Neuronal stem cell (in vitro differentiated cells): ENCODE data around the gene MRPL52.
A peak's percentile ranks its signal among the peaks of the same experiment; 100 is the strongest.

Experiments
- DNase-seq: peaks from one replicate; pipeline ENCODE4 v3.0.0-alpha.2; 2013; ENCODE audit warnings: low spot score
- H2AFZ ChIP-seq: one replicate; pipeline ENCODE4 v1.6.1; 2013; ENCODE audit warnings: mild to moderate bottlenecking, low read length, inconsistent platforms
- H2AK5ac ChIP-seq: 2 replicates; pipeline ENCODE4 v1.6.1; 2013; ENCODE audit warnings: low read depth, mild to moderate bottlenecking, inconsistent platforms, low read length, moderate library complexity, mixed read lengths
- H2BK120ac ChIP-seq: 2 replicates; pipeline ENCODE4 v1.6.1; 2013; ENCODE audit warnings: low read depth, mild to moderate bottlenecking, inconsistent platforms, low read length, moderate library complexity, mixed read lengths
- H2BK12ac ChIP-seq: one replicate; pipeline ENCODE4 v1.6.1; 2013; ENCODE audit warnings: low read length, inconsistent platforms
- H2BK15ac ChIP-seq: 2 replicates; pipeline ENCODE4 v1.6.1; 2013; ENCODE audit warnings: mild to moderate bottlenecking, low read length, inconsistent platforms, mixed read lengths
- H2BK5ac ChIP-seq: one replicate; pipeline ENCODE4 v1.6.1; 2013; ENCODE audit warnings: inconsistent platforms, mild to moderate bottlenecking, low read length, moderate library complexity
- H3K14ac ChIP-seq: one replicate; pipeline ENCODE4 v1.6.1; 2013; ENCODE audit warnings: low read length, inconsistent platforms
- H3K18ac ChIP-seq: 2 replicates; pipeline ENCODE4 v1.6.1; 2013; ENCODE audit warnings: low read length, inconsistent platforms
- H3K23ac ChIP-seq: 2 replicates; pipeline ENCODE4 v1.6.1; 2013; ENCODE audit warnings: low read depth, mild to moderate bottlenecking, mixed read lengths, low read length, inconsistent platforms; ENCODE audit not compliant: poor library complexity
- H3K27ac ChIP-seq: replicated peaks from 3 replicates; pipeline ENCODE4 v1.5.1; 2013; ENCODE audit warnings: low read length, inconsistent platforms
- H3K27me3 ChIP-seq, 3 experiments: 2 replicates each; pipeline ENCODE4 v1.6.1; 2013; ENCODE audit warnings: low read length in 3 of 3, mild to moderate bottlenecking in 2 of 3, inconsistent platforms in 1 of 3, low read depth in 1 of 3, mixed read lengths in 1 of 3, moderate library complexity in 1 of 3; ENCODE audit not compliant: control insufficient read depth in 3 of 3, insufficient read depth in 3 of 3
- H3K36me3 ChIP-seq, 2 donors: replicated peaks in 1 of 2; 2 replicates each; pipeline ENCODE4 v1.6.1; 2013; ENCODE audit warnings: low read length in 2 of 2; ENCODE audit not compliant: control insufficient read depth in 2 of 2, insufficient read depth in 2 of 2
- H3K4ac ChIP-seq: 2 replicates; pipeline ENCODE4 v1.6.1; 2013; ENCODE audit warnings: inconsistent platforms, mild to moderate bottlenecking, low read length, moderate library complexity
- H3K4me1 ChIP-seq, 2 donors: 1 replicate in 1 of 2; 2 replicates in 1 of 2; pipeline ENCODE4 v1.6.1; 2013; ENCODE audit warnings: low read length in 2 of 2, low read depth in 1 of 2; ENCODE audit not compliant: control insufficient read depth in 2 of 2, insufficient read depth in 1 of 2
- H3K4me2 ChIP-seq: one replicate; pipeline ENCODE4 v1.6.1; 2013; ENCODE audit warnings: mild to moderate bottlenecking, low read length, inconsistent platforms; ENCODE audit not compliant: insufficient read depth, poor library complexity, severe bottlenecking
- H3K4me3 ChIP-seq, 2 donors: 2 replicates each; pipeline ENCODE4 v1.5.1; 2013; ENCODE audit warnings: low read length in 2 of 2, mild to moderate bottlenecking in 2 of 2, inconsistent platforms in 1 of 2, moderate library complexity in 1 of 2
- H3K79me1 ChIP-seq: one replicate; pipeline ENCODE4 v1.6.1; 2013; ENCODE audit warnings: low read depth, mild to moderate bottlenecking, inconsistent platforms, low read length, moderate library complexity
- H3K9ac ChIP-seq: one replicate; pipeline ENCODE4 v1.6.1; 2013; ENCODE audit warnings: mild to moderate bottlenecking, low read depth, low read length, inconsistent platforms; ENCODE audit not compliant: poor library complexity
- H3K9me3 ChIP-seq, 2 donors: replicated peaks in 1 of 2; 2 replicates each; pipeline versions ENCODE3 to v1.6.1; 2013; ENCODE audit warnings: low read length in 2 of 2, mild to moderate bottlenecking in 2 of 2, inconsistent platforms in 1 of 2, low read depth in 1 of 2, mixed read lengths in 1 of 2, moderate library complexity in 1 of 2; ENCODE audit not compliant: control insufficient read depth in 2 of 2, insufficient read depth in 1 of 2
- H4K8ac ChIP-seq: one replicate; pipeline ENCODE4 v1.6.1; 2013; ENCODE audit warnings: low read depth, mild to moderate bottlenecking, inconsistent platforms, low read length, moderate library complexity
- H4K91ac ChIP-seq: one replicate; pipeline ENCODE4 v1.6.1; 2013; ENCODE audit warnings: low read length, low read depth, mild to moderate bottlenecking, inconsistent platforms; ENCODE audit not compliant: poor library complexity
- WGBS, 2 donors: extraction: QIAGEN DNeasy Blood & Tissue Kit; methylation state at CpG; one replicate each; pipeline ENCODE4 v1.1.7; 2013; ENCODE audit warnings: missing lambda C conversion rate in 2 of 2, mixed read lengths in 1 of 2; ENCODE audit not compliant: insufficient read length in 2 of 2, insufficient replicate concordance in 1 of 2; ENCODE audit errors: extremely low coverage in 2 of 2; 5-methylcytosine and 5-hydroxymethylcytosine counted together

The MRPL52 gene

GRCh38 chr14:22848351-22849164 is 18.9 kb downstream of the MRPL52 start:
- peaks cover 0 to 2% of the 10 kb centered on the region in 2 donors for H3K36me3 ChIP-seq
- WGBS, 2 donors = no CpG with 5 or more reads among the region's 12 CpGs
- no peak overlapping the region for H4K8ac ChIP-seq
- peak overlapping the region; percentile 68 for H2AFZ ChIP-seq
- H3K18ac ChIP-seq = peak overlapping the region; percentile 87
- peaks cover 2% of the 10 kb centered on the region for H3K79me1 ChIP-seq
- H3K4me2 ChIP-seq = no peak overlapping the region
- H2BK12ac ChIP-seq = no peak overlapping the region
- peak overlapping the region; percentile 29 for H2BK5ac ChIP-seq
- no peak overlapping the region for H3K27ac ChIP-seq
- peak overlapping the region; percentile 34 for H3K9ac ChIP-seq
- H3K23ac ChIP-seq = peak overlapping the region; percentile 94
- H3K4ac ChIP-seq = no peak overlapping the region
- peaks cover 16 to 18% of the 10 kb centered on the region in 2 donors for H3K4me1 ChIP-seq
- peak overlapping the region; percentile 61 for H2AK5ac ChIP-seq
- no peak overlapping the region for H4K91ac ChIP-seq
- H3K4me3 ChIP-seq = no peak overlapping the region
- H3K9me3 ChIP-seq = no peaks in the 10 kb centered on the region
- H2BK120ac ChIP-seq = no peak overlapping the region
- no peak overlapping the region for H3K14ac ChIP-seq
- H3K27me3 ChIP-seq = no peaks in the 10 kb centered on the region
- DNase-seq = no peak
- peak overlapping the region; percentile 45 for H2BK15ac ChIP-seq

GRCh38 chr14:22849212-22849819 is 19.6 kb downstream of the MRPL52 start:
- Histone ChIP-seq H3K9me3 (no peaks in the 10 kb centered on the region), H3K23ac (no peak overlapping the region), H2AFZ (peak overlapping the region; percentile 68), H3K4me1 (peaks cover 16 to 18% of the 10 kb centered on the region in 2 donors), H2BK5ac (no peak overlapping the region), H3K27ac (no peak overlapping the region), H2BK12ac (peak overlapping the region; percentile 36), H3K14ac (no peak overlapping the region), H3K4me2 (no peak overlapping the region), H3K4ac (no peak overlapping the region), H3K27me3 (no peaks in the 10 kb centered on the region), H2BK120ac (no peak overlapping the region), H4K8ac (no peak overlapping the region), H2BK15ac (no peak overlapping the region), H3K4me3 (no peak overlapping the region), H3K79me1 (peaks cover 2% of the 10 kb centered on the region), H4K91ac (peak overlapping the region; percentile 26), H2AK5ac (peak overlapping the region; percentile 29), H3K36me3 (peaks cover 0 to 2% of the 10 kb centered on the region in 2 donors), H3K9ac (no peak overlapping the region), H3K18ac (peak overlapping the region; percentile 79)
- DNase-seq = no peak
- WGBS, 2 donors = no CpG with 5 or more reads among the region's 19 CpGs

- H2BK120ac ChIP-seq = no peak overlapping the region
- peaks cover 0 to 2% of the 10 kb centered on the region in 2 donors for H3K36me3 ChIP-seq
- no peak overlapping the region for H3K14ac ChIP-seq
- H3K27me3 ChIP-seq = no peaks in the 10 kb centered on the region
- no CpG with 5 or more reads among the region's 9 CpGs for WGBS, 2 donors
- H3K9me3 ChIP-seq = no peaks in the 10 kb centered on the region
- no peak for DNase-seq
- H2BK15ac ChIP-seq = peak overlapping the region; percentile 45
- H4K8ac ChIP-seq = no peak overlapping the region
- no peak overlapping the region for H3K4me3 ChIP-seq
- no peak overlapping the region for H3K4me2 ChIP-seq
- peaks cover 16 to 18% of the 10 kb centered on the region in 2 donors for H3K4me1 ChIP-seq
- no peak overlapping the region for H2BK12ac ChIP-seq
- H2BK5ac ChIP-seq = peak overlapping the region; percentile 32
- peak overlapping the region; percentile 54 for H3K9ac ChIP-seq
- H3K23ac ChIP-seq = no peak overlapping the region
- H3K4ac ChIP-seq = no peak overlapping the region
- no peak overlapping the region for H2AK5ac ChIP-seq
- no peak overlapping the region for H3K27ac ChIP-seq
- no peak overlapping the region for H3K18ac ChIP-seq
- H2AFZ ChIP-seq = peak overlapping the region; percentile 46
- peak overlapping the region; percentile 39 for H4K91ac ChIP-seq
- no peaks in the 10 kb centered on the region for H3K79me1 ChIP-seq
Observed at GRCh38 chr14:22850944-22851764, 21.5 kb downstream of the MRPL52 start.
